Loucy (cell line): Measurements from ENCODE around the gene PDE11A.

Experiments
- H2AFZ ChIP-seq: fragments of 200-600 bp; sonication (generic); 2 replicates; pipeline ENCODE4 v1.6.0; 2016; ENCODE audit warnings: antibody characterized with exemption, mild to moderate bottlenecking, low read length, moderate library complexity
- H3F3A ChIP-seq: fragments of 200-600 bp; 2 replicates; pipeline ENCODE4 v1.6.0; 2016; ENCODE audit warnings: antibody characterized with exemption, low read depth, mild to moderate bottlenecking
- H3K27me3 ChIP-seq: fragments of 200-600 bp; sonication (generic); 2 replicates; pipeline ENCODE4 v1.6.1; 2014; ENCODE audit warnings: low read length, mild to moderate bottlenecking; ENCODE audit not compliant: insufficient read depth, poor library complexity, severe bottlenecking
- H3K36me3 ChIP-seq: fragments of 200-600 bp; sonication (generic); 2 replicates; pipeline ENCODE4 v1.6.1; 2016; ENCODE audit warnings: low read length; ENCODE audit not compliant: insufficient read depth
- H3K4me1 ChIP-seq: fragments of 200-600 bp; sonication (generic); 2 replicates; pipeline ENCODE4 v1.5.1; 2014; ENCODE audit warnings: low read length, mild to moderate bottlenecking; ENCODE audit not compliant: insufficient read depth, poor library complexity, severe bottlenecking
- H3K4me2 ChIP-seq: fragments of 200-600 bp; sonication (generic); 2 replicates; pipeline ENCODE4 v1.6.0; 2014; ENCODE audit warnings: antibody characterized with exemption, low read length, low read depth, mild to moderate bottlenecking; ENCODE audit not compliant: poor library complexity, severe bottlenecking
- H3K4me3 ChIP-seq: fragments of 200-600 bp; sonication (generic); 2 replicates; pipeline ENCODE4 v1.5.1; 2014; ENCODE audit warnings: low read length, mild to moderate bottlenecking, mixed read lengths; ENCODE audit not compliant: poor library complexity, severe bottlenecking
- H3K79me2 ChIP-seq: fragments of 200-600 bp; sonication (generic); 2 replicates; pipeline ENCODE4 v1.6.1; 2014; ENCODE audit warnings: low read length; ENCODE audit not compliant: insufficient read depth
- H3K9ac ChIP-seq: fragments of 200-600 bp; sonication (generic); 2 replicates; pipeline ENCODE4 v1.6.0; 2014; ENCODE audit warnings: mild to moderate bottlenecking, low read depth, low read length, moderate library complexity; ENCODE audit not compliant: poor library complexity, severe bottlenecking
- H3K9me2 ChIP-seq: fragments of 200-600 bp; sonication (generic); replicated peaks from 2 replicates; pipeline ENCODE4 v1.6.1; 2016; ENCODE audit warnings: low read depth, low read length, mixed read lengths
- H3K9me3 ChIP-seq: fragments of 200-600 bp; sonication (generic); 2 replicates; pipeline ENCODE4 v1.6.1; 2014; ENCODE audit warnings: mild to moderate bottlenecking, antibody characterized with exemption, low read length, low read depth; ENCODE audit not compliant: insufficient read depth
- H4K20me1 ChIP-seq: fragments of 200-600 bp; sonication (generic); 2 replicates; pipeline ENCODE4 v1.6.0; 2014; ENCODE audit warnings: antibody characterized with exemption, low read length, mild to moderate bottlenecking; ENCODE audit not compliant: insufficient read depth, poor library complexity, severe bottlenecking
- EZH2phosphoT487 ChIP-seq: fragments of 200-600 bp; IDR thresholded peaks from 2 replicates; pipeline ENCODE4 v1.6.1; 2018; ENCODE audit warnings: antibody characterized with exemption, mild to moderate bottlenecking, moderate library complexity, borderline replicate concordance
- TF ChIP-seq, protein P1 (sequence below): fragments of 200-600 bp; sonication (generic); conservative IDR thresholded peaks from 2 replicates; pipeline ENCODE4 v1.5.1; 2014; ENCODE audit warnings: mild to moderate bottlenecking, antibody characterized with exemption, low read length

PDE11A gene

DNA sequence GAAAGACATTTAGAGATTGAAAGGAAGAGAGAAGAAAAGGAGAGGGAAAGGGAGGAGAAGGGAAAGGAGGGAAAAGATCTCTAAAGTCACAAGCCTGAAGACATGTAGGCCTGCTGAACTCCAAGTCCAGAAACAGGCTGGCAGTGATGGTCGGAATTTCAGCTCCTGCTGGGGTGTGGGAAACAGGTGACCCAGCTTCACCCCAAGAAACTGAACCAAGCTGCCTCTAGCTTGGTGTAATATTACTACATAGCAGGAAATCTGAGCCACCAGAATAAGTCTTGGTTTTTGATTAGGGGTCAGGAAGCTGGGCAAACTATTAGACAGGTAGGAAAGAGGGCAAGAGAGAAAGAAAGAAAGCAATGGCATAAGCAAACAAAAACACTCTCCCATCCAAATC lies 185.8 kb downstream of the PDE11A start:
- Histone ChIP-seq H3F3A (no peaks in the 10 kb centered on the region), H3K4me1 (no peaks in the 10 kb centered on the region), H3K79me2 (no peaks in the 10 kb centered on the region), H3K4me3 (no peak overlapping the region), H3K36me3 (no peaks in the 10 kb centered on the region), H3K27me3 (no peaks in the 10 kb centered on the region), H3K9ac (no peak overlapping the region), H3K9me2 (no peaks in the 10 kb centered on the region), H2AFZ (no peak overlapping the region), H3K9me3 (no peaks in the 10 kb centered on the region), H4K20me1 (no peaks in the 10 kb centered on the region), H3K4me2 (no peak overlapping the region)
- no peak for TF ChIP-seq EZH2phosphoT487
- TF ChIP-seq, protein P1, sequence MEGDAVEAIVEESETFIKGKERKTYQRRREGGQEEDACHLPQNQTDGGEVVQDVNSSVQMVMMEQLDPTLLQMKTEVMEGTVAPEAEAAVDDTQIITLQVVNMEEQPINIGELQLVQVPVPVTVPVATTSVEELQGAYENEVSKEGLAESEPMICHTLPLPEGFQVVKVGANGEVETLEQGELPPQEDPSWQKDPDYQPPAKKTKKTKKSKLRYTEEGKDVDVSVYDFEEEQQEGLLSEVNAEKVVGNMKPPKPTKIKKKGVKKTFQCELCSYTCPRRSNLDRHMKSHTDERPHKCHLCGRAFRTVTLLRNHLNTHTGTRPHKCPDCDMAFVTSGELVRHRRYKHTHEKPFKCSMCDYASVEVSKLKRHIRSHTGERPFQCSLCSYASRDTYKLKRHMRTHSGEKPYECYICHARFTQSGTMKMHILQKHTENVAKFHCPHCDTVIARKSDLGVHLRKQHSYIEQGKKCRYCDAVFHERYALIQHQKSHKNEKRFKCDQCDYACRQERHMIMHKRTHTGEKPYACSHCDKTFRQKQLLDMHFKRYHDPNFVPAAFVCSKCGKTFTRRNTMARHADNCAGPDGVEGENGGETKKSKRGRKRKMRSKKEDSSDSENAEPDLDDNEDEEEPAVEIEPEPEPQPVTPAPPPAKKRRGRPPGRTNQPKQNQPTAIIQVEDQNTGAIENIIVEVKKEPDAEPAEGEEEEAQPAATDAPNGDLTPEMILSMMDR, result no peak

DNA sequence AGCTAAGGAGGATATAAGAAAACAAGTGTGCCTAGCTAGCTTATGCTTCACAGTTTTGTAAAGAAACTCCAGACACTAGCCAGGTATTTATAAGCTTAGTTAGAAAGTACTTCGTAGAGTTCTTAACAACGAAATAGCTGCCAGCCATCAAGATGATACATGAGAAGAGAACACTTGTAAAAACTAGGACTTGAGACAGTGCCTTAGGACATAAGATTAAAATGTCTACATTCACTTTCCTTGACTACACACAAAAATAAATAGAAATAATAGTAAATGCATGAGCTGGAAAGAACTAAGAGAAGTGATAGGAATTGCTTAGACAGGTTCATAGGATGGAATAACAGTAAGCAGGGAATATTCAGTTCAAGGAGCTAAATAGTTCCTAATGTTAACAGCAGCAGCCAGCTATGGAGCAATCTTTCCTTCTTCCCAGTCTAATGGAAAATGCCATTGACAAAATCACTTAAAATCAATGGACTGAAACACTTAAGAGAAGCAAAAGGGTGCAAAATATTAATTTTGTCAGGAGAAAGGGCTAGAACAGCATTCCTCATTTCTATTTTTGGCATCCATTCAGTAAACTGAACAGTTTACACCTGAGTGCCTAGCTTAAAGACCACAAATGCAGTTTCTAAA lies 186.6 kb downstream of the PDE11A start:
- Histone ChIP-seq H3K4me3 (no peak overlapping the region), H3F3A (no peaks in the 10 kb centered on the region), H3K79me2 (no peaks in the 10 kb centered on the region), H3K27me3 (no peaks in the 10 kb centered on the region), H3K4me2 (no peak overlapping the region), H4K20me1 (no peaks in the 10 kb centered on the region), H3K9me2 (no peaks in the 10 kb centered on the region), H3K9me3 (no peaks in the 10 kb centered on the region), H3K4me1 (no peaks in the 10 kb centered on the region), H2AFZ (no peak overlapping the region), H3K36me3 (no peaks in the 10 kb centered on the region), H3K9ac (no peak overlapping the region)
- no peak for TF ChIP-seq EZH2phosphoT487
- TF ChIP-seq, protein P1, result no peak

DNA sequence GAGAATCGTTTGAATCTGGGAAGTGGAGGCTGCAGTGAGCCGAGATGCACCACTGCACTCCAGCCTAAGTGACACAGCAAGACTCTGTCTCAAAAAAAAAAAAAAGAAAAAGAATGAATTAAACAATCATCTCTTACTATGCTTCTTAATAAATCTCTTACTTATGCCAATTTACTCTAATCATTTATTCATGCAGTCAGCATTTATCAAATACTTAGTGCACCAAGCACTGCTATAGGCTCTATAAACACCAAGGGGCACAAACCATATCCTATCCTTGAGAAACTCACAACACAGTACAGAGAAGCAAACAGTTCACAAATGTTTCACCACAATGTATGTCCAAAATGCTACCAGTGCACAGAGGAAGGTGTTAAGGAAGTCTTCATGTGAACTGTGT lies 189.4 kb downstream of the PDE11A start:
- no peaks in the 10 kb centered on the region for H3K4me1 ChIP-seq
- no peak overlapping the region for H2AFZ ChIP-seq
- H3K79me2 ChIP-seq, result no peaks in the 10 kb centered on the region
- H4K20me1 ChIP-seq, result no peaks in the 10 kb centered on the region
- no peak for TF ChIP-seq EZH2phosphoT487
- TF ChIP-seq, protein P1, result no peak
- no peaks in the 10 kb centered on the region for H3K9me2 ChIP-seq
- no peaks in the 10 kb centered on the region for H3K9me3 ChIP-seq
- no peaks in the 10 kb centered on the region for H3K36me3 ChIP-seq
- H3K27me3 ChIP-seq, result no peaks in the 10 kb centered on the region
- H3K9ac ChIP-seq, result no peak overlapping the region
- no peaks in the 10 kb centered on the region for H3F3A ChIP-seq
- H3K4me3 ChIP-seq, result no peak overlapping the region
- no peak overlapping the region for H3K4me2 ChIP-seq
